Gastroesophageal sphincter (tissue), 4 donors: ENCODE measurements around the gene FBXO41. TPM values are rescaled to one million over a fixed set of nuclear protein-coding genes. Genes with fewer than 3 reads are reported as not detected.

Experiments used
- ATAC-seq: fragments of 150-250 bp; one replicate; pipeline ENCODE4 v1.9.1; 2016; ENCODE audit warnings: mild to moderate bottlenecking, moderate library complexity
- H3K27ac ChIP-seq, 4 donors: fragments of 200-600 bp; sonication (generic) in 3 of 4; 1 replicate in 3 of 4; 2 replicates in 1 of 4; pipeline ENCODE4 v1.5.1; 2016 to 2019
- H3K27me3 ChIP-seq: fragments of 200-600 bp; sonication (generic); one replicate; pipeline ENCODE4 v1.5.1; 2019
- H3K36me3 ChIP-seq, 2 donors: fragments of 200-600 bp; sonication (generic); one replicate each; pipeline ENCODE4 v1.5.1; 2019; ENCODE audit warnings: control low read depth in 1 of 2
- H3K4me1 ChIP-seq, 3 donors: fragments of 200-600 bp; sonication (generic); 1 replicate in 2 of 3; 2 replicates in 1 of 3; pipeline ENCODE4 v1.5.1; 2016 to 2019; ENCODE audit warnings: control low read depth in 2 of 3
- H3K4me3 ChIP-seq, 2 donors: fragments of 200-600 bp; sonication (generic); one replicate each; pipeline ENCODE4 v1.5.1; 2019; ENCODE audit warnings: mild to moderate bottlenecking in 1 of 2, moderate library complexity in 1 of 2
- H3K9me3 ChIP-seq, 3 donors: fragments of 200-600 bp; sonication (generic); one replicate each; pipeline ENCODE4 v1.5.1; 2017 to 2019; ENCODE audit warnings: control low read depth in 2 of 3
- CTCF ChIP-seq, 4 experiments: fragments of 200-600 bp in 2 of 4; fragments of 450-650 bp in 2 of 4; sonication (generic) in 1 of 4; IDR thresholded peaks; one replicate each; pipeline ENCODE4 v1.5.1; 2017 to 2019; ENCODE audit warnings: antibody characterized with exemption in 4 of 4, mild to moderate bottlenecking in 2 of 4, moderate library complexity in 2 of 4
- EP300 ChIP-seq: sonication (generic); formaldehyde crosslinking; IDR thresholded peaks from one replicate; pipeline ENCODE4 v1.6.1; 2017; ENCODE audit warnings: antibody characterized with exemption, mild to moderate bottlenecking
- POLR2A ChIP-seq, 2 donors: fragments of 450-650 bp; IDR thresholded peaks; one replicate each; pipeline ENCODE4 v1.6.1; 2017; ENCODE audit warnings: antibody characterized with exemption in 2 of 2, mild to moderate bottlenecking in 2 of 2, moderate library complexity in 1 of 2
- POLR2AphosphoS5 ChIP-seq: sonication (generic); formaldehyde crosslinking; IDR thresholded peaks from one replicate; pipeline ENCODE4 v1.6.1; 2017; ENCODE audit warnings: antibody characterized with exemption
- whole genome bisulfite sequencing, 2 donors: methylation state at CpG; one replicate each; pipeline ENCODE4 v1.1.5; 2018; ENCODE audit warnings: low coverage in 1 of 2; 5-methylcytosine and 5-hydroxymethylcytosine counted together
- total RNA-seq, 4 donors: library from RNA; depleted of rRNA; stranded (reverse); fragments of >200 nt; gene quantifications; one replicate each; pipeline ENCODE4 v1.1.0, GENCODE V29; 2016

FBXO41 gene
- total RNA-seq = 1 to 10 TPM; 2.2 to 5.4 (median 4.0) TPM

- H3K27me3 ChIP-seq = peaks cover 59% of the 10 kb centered on the region
- peak; percentile 67 for ATAC-seq
- TF ChIP-seq POLR2AphosphoS5 = no peak
- TF ChIP-seq EP300 = no peak
- no peak for TF ChIP-seq CTCF (IDR thresholded peaks at IDR 0.05)
- TF ChIP-seq POLR2A (IDR thresholded peaks at IDR 0.05) = no peak
- WGBS, 2 donors = 3% methylated on average over 17 of the region's 69 CpGs; no CpG with 5 or more reads in 1 of the 2 donors
- H3K36me3 ChIP-seq = no peaks in the 10 kb centered on the region
- H3K9me3 ChIP-seq = no peaks in the 10 kb centered on the region
- peaks cover 0 to 23% (median 9%) of the 10 kb centered on the region in 3 donors for H3K4me1 ChIP-seq
- H3K4me3 ChIP-seq = peak within 1 kb of the TSS; percentile 53 to 73
- H3K27ac ChIP-seq = peak within 1 kb of the TSS in 1 of 4 donors; percentile 36
These were observed at the start of gene FBXO41 for GRCh38 chr2:73284296-73285158. TSS of gene FBXO41 (minus strand) at chr2:73284478. CDS start at chr2:73269630, 14,848 bp downstream.

- no peak for ATAC-seq
- TF ChIP-seq POLR2A (IDR thresholded peaks at IDR 0.05) (no peak), CTCF (IDR thresholded peaks at IDR 0.05) (no peak), POLR2AphosphoS5 (no peak), EP300 (no peak)
- H3K27me3 ChIP-seq = no peaks in the 10 kb centered on the region
- WGBS, 2 donors = 64 to 68% methylated on average over 2 of the region's 2 CpGs
- peaks cover 0 to 26% (median 4%) of the 10 kb centered on the region in 3 donors for H3K9me3 ChIP-seq
- H3K4me3 ChIP-seq = no peak overlapping the region
- H3K4me1 ChIP-seq = no peaks in the 10 kb centered on the region
- no peaks in the 10 kb centered on the region for H3K36me3 ChIP-seq
- no peak overlapping the region for H3K27ac ChIP-seq
These were observed 49.8 kb upstream of the FBXO41 start for GRCh38 chr2:73334045-73334444.

- H3K4me3 ChIP-seq = no peak overlapping the region
- ATAC-seq = no peak
These were observed 49.3 kb upstream of the FBXO41 start for GRCh38 chr2:73333564-73333963.

GRCh38 chr2:73324126-73324725 is 39.9 kb upstream of the FBXO41 start:
- TF ChIP-seq POLR2AphosphoS5 (no peak), CTCF (IDR thresholded peaks at IDR 0.05) (no peak), POLR2A (IDR thresholded peaks at IDR 0.05) (no peak), EP300 (no peak)
- no peak for ATAC-seq
- Histone ChIP-seq H3K36me3 (no peaks in the 10 kb centered on the region), H3K4me1 (no peaks in the 10 kb centered on the region), H3K9me3 (no peaks in the 10 kb centered on the region), H3K4me3 (no peak overlapping the region), H3K27me3 (peaks cover 47% of the 10 kb centered on the region), H3K27ac (no peak overlapping the region)
- 34 to 52% methylated on average over 6 to 13 of the region's 13 CpGs for WGBS, 2 donors

More at GRCh38 chr2:73333564-73333963, 49.3 kb upstream of the FBXO41 start:
- no peak for TF ChIP-seq CTCF (IDR thresholded peaks at IDR 0.05)
- TF ChIP-seq EP300 = no peak
- no peak overlapping the region for H3K27ac ChIP-seq
- H3K27me3 ChIP-seq = peaks cover under 1% of the 10 kb centered on the region
- H3K36me3 ChIP-seq = no peaks in the 10 kb centered on the region
- H3K9me3 ChIP-seq = peaks cover 0 to 26% (median 4%) of the 10 kb centered on the region in 3 donors
- no peaks in the 10 kb centered on the region for H3K4me1 ChIP-seq
